ENCODE measurements around the gene WDR75. TPM values are rescaled to one million over a fixed set of nuclear protein-coding genes. Genes with fewer than 3 reads are reported as not detected.
A peak's percentile ranks its signal among the peaks of the same experiment; 100 is the strongest.

The WDR75 gene
- total and polyA plus RNA-seq, 2 of the 13 experiments (the other 11 are each of a cell fraction or from before 2014, with no cell fraction given), result 63.0 to 74.1 TPM

GRCh38 chr2:189512879-189513278, 71.6 kb downstream of the WDR75 start:
- POLR2A ChIA-PET, result interaction anchor here (1.0 to 1.2 kb wide), 2 partner anchors 10 to 68 kb away, joined by 3 to 4 read pairs; partner anchors contain the start of gene SLC40A1
- no peak overlapping the region for H3K4me3 ChIP-seq (replicated peaks in 1 of 3; ENCODE audit: insufficient read depth in 1 of 3, low read depth in 2 of 3, low read length in 3 of 3)
- intact Hi-C loops (cut with micrococcal nuclease; ENCODE audit: unreplicated experiment), result no loop called here
- H3K27me3 ChIP-seq (ENCODE audit: control insufficient read depth in 1 of 2, insufficient read depth in 2 of 2, low read length in 2 of 2), result no peaks in the 10 kb centered on the region
- CTCF ChIA-PET (ENCODE audit: low intra/inter-chr PET ratio, low total read pairs), result no interaction called here
- H3K9me3 ChIP-seq (ENCODE audit: low read length), result 0 out of 2 replicates have a peak, but pooled peaks cover 11% of the 10 kb centered on the region
- no peaks in the 10 kb centered on the region for H3K36me3 ChIP-seq (replicated peaks in 1 of 2; ENCODE audit: control insufficient read depth in 1 of 2, insufficient read depth in 2 of 2, low read length in 2 of 2)
- no peak overlapping the region for H3K4me2 ChIP-seq (ENCODE audit: low read depth, low read length)
- ATAC-seq (no peak), DNase-seq (ENCODE audit: low spot score) (no peak), FAIRE-seq (no peak)
- peaks cover 18% of the 10 kb centered on the region for H3K4me1 ChIP-seq (ENCODE audit: insufficient read depth, low read length)
- H3K27ac ChIP-seq (ENCODE audit: extremely low read length, insufficient read depth, low read length), result no peak overlapping the region
- BruUV-seq (replicated peaks), result no TSS peak
- no peak overlapping the region for H2AFZ ChIP-seq (ENCODE audit: low read length)
- 53% methylated on average over 3 of the region's 3 CpGs for WGBS (ENCODE audit: low lambda C conversion rate)
- in situ Hi-C loops (cut with HindIII; ENCODE audit: extremely low pct_ligation_motif_present, low pct_unique_long_range_greater_than_20kb), result no loop called here
- no peak overlapping the region for H3K9ac ChIP-seq (ENCODE audit: insufficient read depth, low read depth, low read length)
- H4K20me1 ChIP-seq (ENCODE audit: insufficient read depth, low read length), result no peaks in the 10 kb centered on the region
- H3K79me2 ChIP-seq (ENCODE audit: insufficient read depth, low read length), result no peaks in the 10 kb centered on the region
- TF ChIP-seq HNF4A (CRISPR knock-in tag; IDR thresholded peaks at IDR 0.05) (peak; percentile 15; the same call in 1 of the 2 replicates), ZNF337 (CRISPR knock-in tag; IDR thresholded peaks at IDR 0.05; ENCODE audit: borderline replicate concordance, low read depth) (no peak), SYNCRIP (IDR thresholded peaks at IDR 0.05; ENCODE audit: insufficient read depth, low read depth, low read length) (no peak), ZNF800 (CRISPR knock-in tag; IDR thresholded peaks at IDR 0.05) (no peak), HNRNPL (IDR thresholded peaks at IDR 0.05; ENCODE audit: low read depth, low read length) (no peak)

GRCh38 chr2:189514104-189514503, 72.8 kb downstream of the WDR75 start:
- no peaks in the 10 kb centered on the region for H3K36me3 ChIP-seq (replicated peaks in 1 of 2; ENCODE audit: control insufficient read depth in 1 of 2, insufficient read depth in 2 of 2, low read length in 2 of 2)
- 94% methylated on average over 3 of the region's 3 CpGs for WGBS (ENCODE audit: low lambda C conversion rate)
- FAIRE-seq, result no peak
- H4K20me1 ChIP-seq (ENCODE audit: insufficient read depth, low read length), result no peaks in the 10 kb centered on the region
- H3K9ac ChIP-seq (ENCODE audit: insufficient read depth, low read depth, low read length), result no peak overlapping the region
- in situ Hi-C loops (cut with HindIII; ENCODE audit: extremely low pct_ligation_motif_present, low pct_unique_long_range_greater_than_20kb), result no loop called here
- H3K9me3 ChIP-seq (ENCODE audit: low read length), result 0 out of 2 replicates have a peak, but pooled peaks cover 11% of the 10 kb centered on the region
- H3K4me1 ChIP-seq (ENCODE audit: insufficient read depth, low read length), result peaks cover 18% of the 10 kb centered on the region
- DNase-seq (ENCODE audit: low spot score), result no peak
- H3K4me2 ChIP-seq (ENCODE audit: low read depth, low read length), result no peak overlapping the region
- intact Hi-C loops (cut with micrococcal nuclease; ENCODE audit: unreplicated experiment), result no loop called here
- no peak for ATAC-seq
- no TSS peak for BruUV-seq (replicated peaks)
- ChIA-PET POLR2A (interaction anchor here (1.2 kb wide), 1 partner anchor 66 kb away, joined by 3 read pairs; the partner anchor contains the start of gene SLC40A1), CTCF (ENCODE audit: low intra/inter-chr PET ratio, low total read pairs) (no interaction called here)
- no peaks in the 10 kb centered on the region for H3K27me3 ChIP-seq (ENCODE audit: control insufficient read depth in 1 of 2, insufficient read depth in 2 of 2, low read length in 2 of 2)
- H3K79me2 ChIP-seq (ENCODE audit: insufficient read depth, low read length), result no peaks in the 10 kb centered on the region
- H2AFZ ChIP-seq (ENCODE audit: low read length), result no peak overlapping the region
- H3K27ac ChIP-seq (ENCODE audit: extremely low read length, insufficient read depth, low read length), result no peak overlapping the region
- no peak overlapping the region for H3K4me3 ChIP-seq (replicated peaks in 1 of 3; ENCODE audit: insufficient read depth in 1 of 3, low read depth in 2 of 3, low read length in 3 of 3)
- TF ChIP-seq ZNF225 (CRISPR knock-in tag; IDR thresholded peaks at IDR 0.05), result no peak
- TF ChIP-seq PRMT3 (CRISPR knock-in tag; IDR thresholded peaks at IDR 0.05; ENCODE audit: borderline replicate concordance, low read depth), result no peak
- TF ChIP-seq MAFG (CRISPR knock-in tag; IDR thresholded peaks at IDR 0.05), result no peak
- no peak for TF ChIP-seq MTF1 (CRISPR knock-in tag; IDR thresholded peaks at IDR 0.05)
- no peak for TF ChIP-seq SMAD3 (CRISPR knock-in tag; IDR thresholded peaks at IDR 0.05)
- TF ChIP-seq ZNF598 (CRISPR knock-in tag; IDR thresholded peaks at IDR 0.05; ENCODE audit: borderline replicate concordance), result no peak
- no peak for TF ChIP-seq ZNF232 (CRISPR knock-in tag; IDR thresholded peaks at IDR 0.05; ENCODE audit: borderline replicate concordance)
- no peak for TF ChIP-seq SMARCC2 (IDR thresholded peaks at IDR 0.05)
- TF ChIP-seq KLF12 (CRISPR knock-in tag; IDR thresholded peaks at IDR 0.05; ENCODE audit: borderline replicate concordance), result no peak
